Activated naive CD8-positive, alpha-beta T cell treated with anti-CD3 and anti-CD28 coated beads for 36 hours (primary cell): ENCODE measurements around the gene BICC1. TPM values are rescaled to one million over a fixed set of nuclear protein-coding genes. Genes with fewer than 3 reads are reported as not detected.

Experiments
- DNase-seq: peaks from one replicate; pipeline ENCODE4 v3.0.0; 2021
- H3K27ac Mint-ChIP-seq: one replicate; pipeline ENCODE4 v1.8.0; 2022; ENCODE audit warnings: mild to moderate bottlenecking, moderate library complexity, mixed read lengths
- H3K27me3 Mint-ChIP-seq: one replicate; pipeline ENCODE4 v1.8.0; 2022; ENCODE audit warnings: mild to moderate bottlenecking, mixed read lengths
- H3K36me3 Mint-ChIP-seq: one replicate; pipeline ENCODE4 v1.8.0; 2021; ENCODE audit warnings: mild to moderate bottlenecking, mixed read lengths
- H3K4me1 Mint-ChIP-seq: one replicate; pipeline ENCODE4 v1.8.0; 2021; ENCODE audit warnings: mixed read lengths
- H3K4me3 Mint-ChIP-seq: one replicate; pipeline ENCODE4 v1.8.0; 2022; ENCODE audit warnings: mild to moderate bottlenecking, moderate library complexity, mixed read lengths
- H3K9me3 Mint-ChIP-seq: one replicate; pipeline ENCODE4 v1.8.0; 2022; ENCODE audit warnings: mixed read lengths
- total RNA-seq, 2 experiments: library from RNA; stranded (reverse); gene quantifications; one replicate each; pipeline ENCODE4 v1.2.3, GENCODE V29; 2021

The BICC1 gene
- total RNA-seq = under 1 TPM in 1 of 2 experiments, not detected in 1; 0.04 TPM

GRCh38 chr10:58512491-58513187 is at the start of gene BICC1:
Gene BICC1, plus strand, starts transcription at chr10:58512872. Its CDS starts 272 bp downstream, at chr10:58513144.
- Mint-ChIP-seq H3K27ac (no peak within 1 kb of the TSS), H3K4me3 (peak within 1 kb of the TSS; percentile 63), H3K4me1 (peaks cover 6% of the 10 kb centered on the region), H3K36me3 (no peaks in the 10 kb centered on the region), H3K27me3 (peaks cover 22% of the 10 kb centered on the region), H3K9me3 (no peaks in the 10 kb centered on the region)
- peak; percentile 37 for DNase-seq

- Mint-ChIP-seq H3K4me3 (no peak overlapping the region), H3K4me1 (no peaks in the 10 kb centered on the region)
Observed at GRCh38 chr10:58464956-58465355, 47.7 kb upstream of the BICC1 start.

GRCh38 chr10:58465629-58466028 is 47.0 kb upstream of the BICC1 start:
- no peak for DNase-seq
- Mint-ChIP-seq H3K36me3 (no peaks in the 10 kb centered on the region), H3K4me3 (no peak overlapping the region), H3K27me3 (peaks cover 24% of the 10 kb centered on the region), H3K4me1 (no peaks in the 10 kb centered on the region), H3K9me3 (peaks cover 11% of the 10 kb centered on the region), H3K27ac (no peak overlapping the region)

More at GRCh38 chr10:58464956-58465355, 47.7 kb upstream of the BICC1 start:
- H3K9me3 Mint-ChIP-seq = peaks cover 11% of the 10 kb centered on the region
- peaks cover 17% of the 10 kb centered on the region for H3K27me3 Mint-ChIP-seq
- no peak overlapping the region for H3K27ac Mint-ChIP-seq
- DNase-seq = no peak
- no peaks in the 10 kb centered on the region for H3K36me3 Mint-ChIP-seq

GRCh38 chr10:58467931-58468635 is 44.6 kb upstream of the BICC1 start:
- no peak overlapping the region for H3K4me3 Mint-ChIP-seq
- no peaks in the 10 kb centered on the region for H3K36me3 Mint-ChIP-seq
- peaks cover 4% of the 10 kb centered on the region for H3K9me3 Mint-ChIP-seq
- H3K27ac Mint-ChIP-seq = no peak overlapping the region
- peaks cover 40% of the 10 kb centered on the region for H3K27me3 Mint-ChIP-seq
- DNase-seq = no peak
- H3K4me1 Mint-ChIP-seq = no peaks in the 10 kb centered on the region

GRCh38 chr10:58473976-58474375 is 38.7 kb upstream of the BICC1 start:
- Mint-ChIP-seq H3K36me3 (no peaks in the 10 kb centered on the region), H3K27me3 (peaks cover 27% of the 10 kb centered on the region), H3K27ac (no peak overlapping the region), H3K4me1 (no peaks in the 10 kb centered on the region), H3K9me3 (no peaks in the 10 kb centered on the region), H3K4me3 (no peak overlapping the region)
- DNase-seq = no peak

GRCh38 chr10:58475322-58476277 is 37.1 kb upstream of the BICC1 start:
- Mint-ChIP-seq H3K27me3 (peaks cover 18% of the 10 kb centered on the region), H3K27ac (no peak overlapping the region), H3K36me3 (no peaks in the 10 kb centered on the region), H3K9me3 (no peaks in the 10 kb centered on the region), H3K4me1 (no peaks in the 10 kb centered on the region), H3K4me3 (no peak overlapping the region)
- no peak for DNase-seq

- DNase-seq = no peak
- no peak overlapping the region for H3K27ac Mint-ChIP-seq
- no peak overlapping the region for H3K4me3 Mint-ChIP-seq
- no peaks in the 10 kb centered on the region for H3K4me1 Mint-ChIP-seq
- H3K27me3 Mint-ChIP-seq = peaks cover 8% of the 10 kb centered on the region
- H3K9me3 Mint-ChIP-seq = no peaks in the 10 kb centered on the region
- H3K36me3 Mint-ChIP-seq = no peaks in the 10 kb centered on the region
Observed at GRCh38 chr10:58477122-58477521, 35.5 kb upstream of the BICC1 start.

GRCh38 chr10:58477902-58478301 is 34.8 kb upstream of the BICC1 start:
- Mint-ChIP-seq H3K4me1 (no peaks in the 10 kb centered on the region), H3K27me3 (peaks cover 4% of the 10 kb centered on the region), H3K27ac (no peak overlapping the region), H3K36me3 (no peaks in the 10 kb centered on the region), H3K9me3 (no peaks in the 10 kb centered on the region), H3K4me3 (no peak overlapping the region)
- no peak for DNase-seq

GRCh38 chr10:58479045-58479444 is 33.6 kb upstream of the BICC1 start:
- DNase-seq = no peak
- Mint-ChIP-seq H3K27me3 (no peaks in the 10 kb centered on the region), H3K4me3 (no peak overlapping the region), H3K27ac (no peak overlapping the region), H3K4me1 (no peaks in the 10 kb centered on the region), H3K9me3 (no peaks in the 10 kb centered on the region), H3K36me3 (no peaks in the 10 kb centered on the region)

- Mint-ChIP-seq H3K4me1 (no peaks in the 10 kb centered on the region), H3K27me3 (no peaks in the 10 kb centered on the region), H3K9me3 (no peaks in the 10 kb centered on the region), H3K27ac (no peak overlapping the region), H3K4me3 (no peak overlapping the region), H3K36me3 (no peaks in the 10 kb centered on the region)
- no peak for DNase-seq
Observed at GRCh38 chr10:58480321-58480720, 32.4 kb upstream of the BICC1 start.

GRCh38 chr10:58481569-58482109 is 31.0 kb upstream of the BICC1 start:
- DNase-seq = no peak
- Mint-ChIP-seq H3K36me3 (no peaks in the 10 kb centered on the region), H3K27me3 (no peaks in the 10 kb centered on the region), H3K9me3 (no peaks in the 10 kb centered on the region), H3K4me1 (no peaks in the 10 kb centered on the region), H3K4me3 (no peak overlapping the region), H3K27ac (no peak overlapping the region)

- Mint-ChIP-seq H3K27ac (no peak overlapping the region), H3K9me3 (no peaks in the 10 kb centered on the region), H3K27me3 (no peaks in the 10 kb centered on the region), H3K4me1 (no peaks in the 10 kb centered on the region), H3K4me3 (no peak overlapping the region), H3K36me3 (no peaks in the 10 kb centered on the region)
- no peak for DNase-seq
Observed at GRCh38 chr10:58486821-58487220, 25.9 kb upstream of the BICC1 start.

- Mint-ChIP-seq H3K27ac (no peak overlapping the region), H3K4me3 (no peak overlapping the region), H3K27me3 (no peaks in the 10 kb centered on the region), H3K36me3 (no peaks in the 10 kb centered on the region), H3K4me1 (no peaks in the 10 kb centered on the region), H3K9me3 (no peaks in the 10 kb centered on the region)
- DNase-seq = no peak
Observed at GRCh38 chr10:58488921-58489320, 23.8 kb upstream of the BICC1 start.

- Mint-ChIP-seq H3K4me1 (no peaks in the 10 kb centered on the region), H3K4me3 (no peak overlapping the region), H3K27me3 (peaks cover 19% of the 10 kb centered on the region), H3K36me3 (no peaks in the 10 kb centered on the region), H3K9me3 (no peaks in the 10 kb centered on the region), H3K27ac (no peak overlapping the region)
- DNase-seq = no peak
Observed at GRCh38 chr10:58502956-58503355, 9.7 kb upstream of the BICC1 start.

GRCh38 chr10:58508316-58508715 is 4.4 kb upstream of the BICC1 start:
- Mint-ChIP-seq H3K27ac (no peak overlapping the region), H3K27me3 (peaks cover 10% of the 10 kb centered on the region), H3K4me3 (no peak overlapping the region), H3K36me3 (no peaks in the 10 kb centered on the region), H3K9me3 (no peaks in the 10 kb centered on the region), H3K4me1 (peaks cover 2% of the 10 kb centered on the region)
- DNase-seq = no peak
